Activated T-helper 1 cell treated with anti-CD3 and anti-CD28 coated beads, Interleukin-2, amount 50 U/mL, for 16 hours (primary cell): ENCODE measurements around the gene EVL.

Experiments
- DNase-seq, 2 donors: peaks; one replicate each; pipeline ENCODE4 v3.0.0-alpha.2; 2020; ENCODE audit warnings: low read depth in 1 of 2, low spot score in 1 of 2

The EVL gene

DNA sequence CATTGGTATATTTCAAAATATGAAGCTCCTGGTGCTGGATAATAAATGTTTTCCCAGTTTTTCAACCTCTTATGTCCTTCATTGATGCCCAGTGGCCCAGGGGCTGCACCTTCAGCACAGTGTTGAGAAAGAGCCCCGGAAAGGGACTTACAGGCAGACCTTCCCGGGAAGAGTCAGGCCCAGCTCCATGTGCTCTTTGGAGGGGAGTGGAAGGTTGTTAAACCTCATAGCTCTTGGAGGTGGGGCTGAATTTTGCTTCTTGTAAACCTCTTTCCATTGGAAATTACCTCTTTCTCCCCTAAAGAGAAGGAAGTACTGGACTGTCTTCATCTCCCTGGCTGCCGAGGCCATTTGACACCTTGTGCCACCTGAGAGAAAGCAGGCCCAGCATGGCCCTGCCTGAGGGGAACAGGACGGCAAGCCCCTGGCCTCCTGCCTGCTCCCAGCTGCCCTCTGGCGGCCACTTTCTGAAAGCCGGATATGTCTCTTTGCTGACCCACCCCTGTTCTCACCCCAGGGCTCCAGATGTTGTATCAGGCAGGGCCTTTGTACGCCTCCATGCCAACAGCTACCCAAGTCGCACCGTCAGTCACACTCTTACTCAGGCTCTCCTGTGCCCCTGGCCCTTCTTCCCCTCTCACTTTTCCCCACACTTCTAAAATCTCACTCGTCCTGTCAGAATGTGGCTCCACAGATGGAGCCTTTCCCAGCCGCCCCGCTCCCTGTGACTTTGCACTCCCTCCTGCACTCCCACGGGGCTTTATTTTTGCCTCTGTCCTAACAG lies 43.0 kb downstream of the EVL start:
- DNase-seq, result peak; percentile 79

DNA sequence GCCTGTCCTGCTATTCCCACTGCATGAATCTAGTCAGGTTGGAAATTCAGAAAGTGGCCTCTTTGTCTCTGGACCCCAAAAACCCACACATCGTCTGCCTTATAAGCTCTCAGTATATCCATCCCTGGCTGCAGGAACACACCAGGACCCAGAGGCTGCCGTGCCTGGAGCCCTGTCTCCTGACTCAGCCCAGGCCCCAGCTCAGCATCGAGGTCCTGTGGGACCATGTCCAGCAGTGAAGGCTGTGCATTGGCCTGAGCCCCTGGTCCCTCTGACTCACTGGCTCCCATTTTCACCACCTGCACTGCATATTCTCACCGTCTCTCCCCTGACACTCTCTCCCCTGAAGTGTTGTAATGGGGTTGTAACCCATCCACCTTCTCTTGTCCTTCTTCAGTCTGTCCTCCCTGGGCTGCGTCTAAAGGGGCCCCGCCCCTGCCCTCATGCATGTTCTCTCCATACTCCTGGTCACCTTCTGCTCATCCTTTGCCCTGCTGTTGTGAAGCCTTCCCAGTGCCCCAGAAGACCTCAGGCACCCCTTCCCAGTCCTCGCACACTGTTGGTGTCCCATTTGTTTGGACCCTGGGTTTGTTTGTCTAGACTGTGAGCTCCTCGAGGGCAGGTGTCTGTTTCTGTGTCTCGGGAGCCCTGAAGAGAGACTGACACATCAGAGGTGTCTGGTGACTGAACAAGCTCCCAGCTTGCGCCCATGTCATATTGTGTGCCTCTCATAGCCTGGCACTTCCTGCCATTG lies 43.8 kb downstream of the EVL start:
- DNase-seq, result no peak

DNA sequence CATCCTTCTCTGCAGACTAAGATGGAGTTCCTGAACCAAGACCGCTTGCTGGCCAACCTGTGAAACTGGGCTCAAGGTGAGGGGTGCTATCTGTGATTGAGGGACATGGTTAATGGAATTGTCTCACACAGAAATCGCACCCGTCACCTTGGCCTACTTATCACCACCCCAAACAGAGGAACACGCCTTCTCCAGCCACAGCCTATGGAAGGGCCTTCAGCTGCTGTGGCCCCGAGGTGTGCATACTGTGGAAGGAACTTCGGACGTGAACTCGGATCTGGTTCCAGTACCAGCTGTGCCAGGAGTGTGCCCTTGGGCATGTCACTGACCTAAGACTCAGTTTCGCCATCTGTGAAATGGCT lies 44.4 kb downstream of the EVL start:
- DNase-seq, result no peak

DNA sequence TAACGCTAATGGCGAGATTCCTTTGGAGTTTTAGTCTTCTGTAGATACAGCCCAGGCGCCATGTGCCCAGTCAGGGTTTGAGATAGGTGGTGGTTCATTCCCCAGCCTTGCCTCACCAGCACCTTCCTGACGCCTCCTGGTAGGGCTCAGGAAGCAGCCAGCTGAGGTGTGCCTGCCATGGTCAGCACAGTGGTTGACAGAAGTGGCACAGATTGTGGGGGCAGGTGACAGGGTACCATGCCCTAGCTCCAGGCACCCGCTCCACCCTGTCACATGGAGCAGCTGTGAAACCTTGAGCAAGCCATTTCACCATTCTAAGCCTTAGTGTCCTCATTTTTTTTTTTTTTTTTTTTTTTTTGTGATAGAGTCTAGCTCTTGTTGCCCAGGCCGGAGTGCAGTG lies 45.6 kb downstream of the EVL start:
- no peak for DNase-seq

DNA sequence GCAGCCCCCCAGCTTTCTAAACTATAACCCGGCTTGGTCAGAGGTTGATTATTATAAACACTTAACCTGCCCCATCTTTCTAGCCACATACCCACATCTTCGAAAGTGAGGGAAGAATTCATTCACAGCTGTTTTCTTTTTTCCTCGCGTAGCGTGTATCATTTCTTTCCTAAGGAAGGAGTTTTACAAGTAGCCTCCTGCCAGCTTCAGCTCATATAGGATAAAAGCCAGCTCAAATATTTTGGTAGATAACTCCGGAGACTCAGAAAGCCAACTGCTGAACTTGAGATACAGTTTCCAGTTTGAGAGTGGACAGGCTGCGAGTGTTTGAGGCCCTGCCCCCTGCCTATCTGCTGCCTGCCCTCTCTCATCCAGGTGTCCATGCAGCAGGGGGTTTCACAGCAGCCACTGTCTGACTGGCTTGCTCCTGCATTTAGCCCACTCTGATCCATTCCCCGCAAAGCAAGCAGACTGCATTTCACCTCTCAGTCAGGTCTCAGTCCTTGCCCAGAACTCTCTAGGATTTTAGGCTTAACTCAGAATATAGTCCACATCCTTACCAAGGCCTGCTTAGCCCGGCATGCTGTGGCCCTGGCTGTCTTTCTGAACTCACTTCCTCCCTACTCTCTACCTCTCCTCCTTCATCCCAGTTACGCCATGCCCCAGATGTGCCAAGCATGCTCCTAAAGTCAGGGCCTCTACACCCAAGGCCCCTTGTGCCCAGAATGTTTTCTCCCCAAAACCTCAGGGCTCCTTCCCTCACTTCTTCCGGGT lies 46.9 kb downstream of the EVL start:
- no peak for DNase-seq

DNA sequence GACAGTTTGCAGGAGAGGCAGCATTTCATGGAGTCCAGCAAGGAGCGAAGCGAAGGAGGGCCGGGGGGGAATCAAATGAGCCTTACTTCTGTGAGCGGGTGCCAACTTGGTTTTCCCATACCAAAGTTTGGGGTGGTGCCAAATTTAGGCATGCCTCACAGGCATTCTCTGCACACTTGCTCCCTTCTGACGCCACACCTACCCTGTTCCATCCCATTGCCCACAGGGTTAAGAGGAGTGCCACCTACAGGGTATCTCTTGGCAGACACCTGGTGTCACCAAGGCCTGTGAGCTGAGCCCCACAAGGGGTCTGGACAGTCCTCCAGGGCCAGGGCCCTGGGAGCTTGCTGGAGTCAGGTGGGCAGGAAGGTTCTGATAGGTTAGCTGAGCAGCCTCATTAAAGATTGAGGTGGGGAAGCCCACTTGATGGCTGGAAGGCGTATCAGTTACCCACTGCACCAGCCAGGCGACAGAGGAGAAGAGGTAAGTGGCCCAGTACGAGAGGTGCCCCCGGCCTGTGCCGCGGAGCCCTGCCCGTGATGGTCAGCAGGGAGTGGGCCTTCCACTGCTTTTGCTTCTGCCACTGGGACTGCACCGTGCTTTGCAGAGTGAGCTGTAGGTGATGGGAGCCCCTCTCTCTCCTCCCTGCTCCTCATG lies 49.0 kb downstream of the EVL start:
- no peak for DNase-seq

DNA sequence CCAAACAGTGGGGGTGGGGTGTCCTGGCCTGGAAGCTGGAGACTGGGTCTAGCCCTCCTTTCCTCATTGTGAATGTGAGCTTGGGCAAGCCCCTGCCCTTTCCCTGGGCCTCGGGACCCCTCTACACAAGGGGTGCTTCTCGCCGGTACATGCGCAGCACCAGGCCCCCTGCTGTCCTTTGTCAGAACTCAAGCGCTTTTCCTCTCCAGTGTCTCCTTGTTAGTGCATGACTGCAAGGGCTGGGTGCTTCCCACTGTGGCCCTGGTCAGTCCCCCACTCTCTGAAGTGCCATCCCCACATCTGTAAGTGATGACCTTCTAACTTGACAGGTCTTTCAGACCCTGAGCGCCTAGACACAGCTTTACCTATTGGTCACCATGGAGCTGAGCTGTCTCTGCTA lies 50.0 kb downstream of the EVL start:
- no peak for DNase-seq

DNA sequence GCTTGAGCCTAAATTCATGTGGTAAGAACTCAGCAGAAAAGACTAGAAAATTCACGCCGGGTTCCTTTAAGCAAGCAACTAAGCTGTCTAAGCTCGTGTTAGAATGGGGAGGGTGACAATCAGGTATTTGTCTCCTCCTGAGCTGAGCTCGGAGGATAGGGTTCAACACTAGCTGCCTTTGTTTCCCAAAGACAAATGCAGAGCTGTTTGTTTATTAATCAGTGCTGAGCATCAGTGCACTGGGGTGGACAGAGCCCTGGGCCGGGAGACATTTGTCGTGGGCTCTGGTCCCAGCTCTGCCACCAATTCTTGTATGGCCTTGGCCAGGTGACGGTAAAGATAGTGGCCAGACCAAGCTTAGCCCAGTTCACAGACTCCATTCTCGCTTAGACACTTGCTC lies 50.5 kb downstream of the EVL start:
- no peak for DNase-seq

- DNase-seq, result no peak
Measured at GRCh38 chr14:100116134-100116533, 50.9 kb downstream of the EVL start.

GRCh38 chr14:100117026-100117425 lies 51.8 kb downstream of the EVL start:
- DNase-seq, result no peak

DNA sequence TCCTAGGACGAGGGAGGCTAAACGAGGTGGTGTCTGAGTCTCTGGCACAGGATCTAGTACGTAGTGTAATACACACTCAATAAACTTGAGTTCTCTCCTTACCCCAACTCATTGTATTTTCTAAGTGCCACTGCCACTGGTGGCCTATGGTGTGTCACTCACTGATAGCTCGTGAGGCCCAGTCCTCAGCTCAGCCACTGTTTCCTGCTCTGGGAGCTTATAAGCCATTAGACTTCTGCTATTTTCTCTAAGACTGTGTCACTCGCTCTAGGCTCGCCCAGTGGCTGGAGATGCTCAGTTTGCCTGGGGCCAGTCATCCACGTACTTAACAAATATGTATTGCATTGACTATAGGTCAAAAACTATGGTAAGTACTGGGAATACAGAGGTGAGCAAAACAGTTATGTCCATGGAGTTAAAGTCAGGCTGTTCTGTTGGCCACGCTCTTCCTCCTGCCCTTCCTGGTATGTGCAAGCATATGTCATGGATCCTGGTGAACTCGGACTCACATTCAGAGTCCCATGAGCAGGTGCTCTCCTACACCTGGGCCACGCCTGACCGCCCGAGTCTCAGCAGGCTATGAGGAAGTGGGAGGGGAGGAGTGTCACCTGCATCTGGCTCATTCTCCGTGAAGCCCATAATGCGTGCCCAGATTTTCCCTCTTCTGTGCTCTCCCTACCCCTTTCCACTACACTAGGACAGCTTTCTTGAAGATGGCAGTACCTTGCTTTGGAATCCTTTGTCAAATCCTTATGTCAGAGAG lies 52.6 kb downstream of the EVL start:
- DNase-seq, result no peak

- DNase-seq, result no peak
Measured at GRCh38 chr14:100118396-100119011, 53.3 kb downstream of the EVL start.

DNA sequence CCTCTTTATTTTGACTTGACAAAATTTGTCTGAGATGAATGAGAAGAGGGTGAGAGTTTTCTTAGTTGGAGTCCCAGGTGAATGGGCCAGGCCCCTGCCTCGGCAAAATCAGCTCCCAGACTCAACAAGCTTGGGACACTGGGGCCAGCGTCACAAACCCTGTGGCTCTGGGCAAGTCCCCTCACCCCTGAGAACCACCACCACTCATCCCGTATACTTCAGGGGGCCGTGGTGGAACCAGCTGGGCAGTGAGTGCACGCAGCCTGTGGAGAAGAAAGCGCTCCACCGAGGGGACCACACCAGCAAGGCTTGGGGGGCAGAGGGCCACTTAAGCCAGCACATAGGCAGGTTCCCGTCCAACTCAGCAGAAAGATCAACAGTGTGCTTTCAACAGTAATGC lies 54.0 kb downstream of the EVL start:
- no peak for DNase-seq

- DNase-seq, result no peak
Measured at GRCh38 chr14:100120522-100121269, 55.5 kb downstream of the EVL start.

- DNase-seq, result no peak
Measured at GRCh38 chr14:100121643-100122480, 56.6 kb downstream of the EVL start.

DNA sequence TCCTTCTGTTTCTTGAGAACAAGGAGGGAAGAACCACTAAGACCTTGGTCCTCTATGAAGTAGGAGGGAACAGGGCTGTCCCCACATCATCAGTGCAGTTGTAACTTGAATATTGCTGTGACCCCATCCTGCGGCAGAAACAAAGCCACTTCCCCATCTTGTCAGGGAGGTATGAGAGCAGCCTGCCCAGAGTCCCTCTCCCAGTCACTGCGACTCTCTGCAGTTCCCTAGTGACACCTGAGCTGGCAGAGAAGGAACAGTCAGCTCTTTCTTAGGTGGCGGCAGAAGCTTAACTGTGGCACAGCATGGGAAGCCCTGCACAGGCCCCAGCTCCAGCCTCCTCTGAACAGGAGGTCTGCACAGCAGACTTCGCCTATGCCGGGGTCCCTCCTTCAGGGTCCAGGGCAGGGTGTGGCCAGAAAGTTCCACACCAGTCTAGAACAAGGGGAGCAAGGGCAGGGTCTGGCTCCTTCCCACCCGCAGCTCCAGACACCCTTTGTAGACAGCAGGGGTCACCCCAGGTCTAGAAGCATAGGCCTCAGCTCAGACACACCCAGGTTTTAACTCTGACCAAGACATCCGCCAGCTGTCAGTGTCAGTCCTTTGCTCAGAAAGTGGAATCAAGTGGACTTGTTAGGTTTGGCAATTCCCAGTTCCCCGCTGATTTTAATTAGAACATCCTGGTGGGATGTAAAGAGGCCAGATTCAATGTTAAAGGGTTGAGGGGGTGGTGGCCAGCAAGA lies 57.4 kb downstream of the EVL start:
- no peak for DNase-seq

GRCh38 chr14:100123618-100124017 lies 58.4 kb downstream of the EVL start:
- DNase-seq, result no peak

GRCh38 chr14:100124551-100125088 lies 59.4 kb downstream of the EVL start:
- DNase-seq, result no peak
